OCI-LY1 (cell line): ENCODE measurements around the gene HEG1.

Source experiments
- H2AFZ ChIP-seq: fragments of 200-600 bp; sonication (generic), shearing (Covaris generic); 2 replicates; pipeline ENCODE4 v1.6.0; 2014; ENCODE audit warnings: antibody characterized with exemption, mild to moderate bottlenecking, low read length
- H3F3A ChIP-seq: fragments of 200-600 bp; sonication (generic), shearing (Covaris generic); 2 replicates; pipeline ENCODE4 v1.6.0; 2014; ENCODE audit warnings: mild to moderate bottlenecking, antibody characterized with exemption, low read length, moderate library complexity; ENCODE audit not compliant: insufficient read depth
- H3K27ac ChIP-seq: fragments of 200-600 bp; sonication (generic); 2 replicates; pipeline ENCODE4 v1.5.1; 2014; ENCODE audit warnings: low read length, mixed run types, mild to moderate bottlenecking, low read depth; ENCODE audit not compliant: poor library complexity, severe bottlenecking
- H3K27me3 ChIP-seq: fragments of 200-600 bp; sonication (generic); 2 replicates; pipeline ENCODE4 v1.6.0; 2014; ENCODE audit warnings: antibody characterized with exemption, mild to moderate bottlenecking, low read length, moderate library complexity; ENCODE audit not compliant: insufficient read depth
- H3K36me3 ChIP-seq: fragments of 200-600 bp; sonication (generic); 2 replicates; pipeline ENCODE4 v1.6.1; 2014; ENCODE audit warnings: mild to moderate bottlenecking, antibody characterized with exemption, low read length, moderate library complexity, mixed read lengths; ENCODE audit not compliant: insufficient read depth
- H3K4me1 ChIP-seq: fragments of 200-600 bp; sonication (generic); 2 replicates; pipeline ENCODE4 v1.5.1; 2014; ENCODE audit warnings: mild to moderate bottlenecking, low read length, moderate library complexity; ENCODE audit not compliant: insufficient read depth, severe bottlenecking
- H3K4me2 ChIP-seq: fragments of 200-600 bp; sonication (generic), shearing (Covaris generic); 2 replicates; pipeline ENCODE4 v1.6.1; 2014; ENCODE audit warnings: low read length
- H3K4me3 ChIP-seq: fragments of 200-600 bp; sonication (generic); 2 replicates; pipeline ENCODE4 v1.5.1; 2014; ENCODE audit warnings: low read length, low read depth, mild to moderate bottlenecking, mixed read lengths; ENCODE audit not compliant: poor library complexity, severe bottlenecking
- H3K79me2 ChIP-seq: fragments of 200-600 bp; shearing (Covaris generic); 2 replicates; pipeline ENCODE4 v1.6.1; 2016; ENCODE audit warnings: mixed run types, low read length, mixed read lengths; ENCODE audit not compliant: insufficient read depth
- H3K9ac ChIP-seq: fragments of 200-600 bp; sonication (generic), shearing (Covaris generic); 2 replicates; pipeline ENCODE4 v1.6.1; 2014; ENCODE audit warnings: mild to moderate bottlenecking, low read length, mixed read lengths
- H3K9me2 ChIP-seq: fragments of 200-600 bp; sonication (generic), shearing (Covaris generic); 2 replicates; pipeline ENCODE4 v1.6.1; 2014; ENCODE audit warnings: low read depth, mild to moderate bottlenecking, low read length, mixed read lengths
- H3K9me3 ChIP-seq: fragments of 200-600 bp; shearing (Covaris generic); 2 replicates; pipeline ENCODE4 v1.6.1; 2014; ENCODE audit warnings: low read length, mixed read lengths
- H4K20me1 ChIP-seq: fragments of 200-600 bp; sonication (generic), shearing (Covaris generic); 2 replicates; pipeline ENCODE4 v1.6.0; 2016; ENCODE audit warnings: mild to moderate bottlenecking, low read length; ENCODE audit not compliant: insufficient read depth
- EZH2 ChIP-seq: fragments of 200-600 bp; sonication (generic), shearing (Covaris generic); IDR thresholded peaks from 2 replicates; pipeline ENCODE4 v1.8.0; 2017; ENCODE audit warnings: borderline replicate concordance, mixed run types, mild to moderate bottlenecking, antibody characterized with exemption, low read length, moderate library complexity, mixed read lengths
- TF ChIP-seq, protein P1 (sequence below): fragments of 200-600 bp; sonication (generic), shearing (Covaris generic); IDR thresholded peaks from 2 replicates; pipeline ENCODE4 v1.5.1; 2017; ENCODE audit warnings: mild to moderate bottlenecking, antibody characterized with exemption, low read length, moderate library complexity, mixed read lengths

HEG1 gene

DNA sequence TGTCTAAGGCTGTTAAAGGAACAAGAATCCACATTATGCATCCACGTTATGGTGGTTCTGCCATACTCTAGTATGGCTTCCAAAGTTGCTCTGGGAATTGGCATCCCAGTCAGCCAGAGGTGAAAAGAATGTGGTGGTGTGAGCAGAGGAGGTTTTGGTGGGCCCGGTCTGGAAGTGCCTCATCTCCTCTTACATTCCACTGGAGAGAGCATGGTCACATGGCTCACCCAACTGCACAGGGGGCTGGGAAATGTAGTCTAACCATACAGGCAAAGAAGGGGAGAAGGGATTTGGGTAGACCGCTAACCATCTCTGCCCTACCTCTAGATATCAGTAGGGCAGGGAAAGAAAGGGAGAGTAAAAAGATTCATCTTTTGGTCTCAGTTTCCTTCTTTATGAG, 3.2 kb upstream of the HEG1 start:
- Histone ChIP-seq H3F3A (no peaks in the 10 kb centered on the region), H3K27ac (no peak overlapping the region), H3K9me3 (no peaks in the 10 kb centered on the region), H3K27me3 (no peaks in the 10 kb centered on the region; the same call in 1 of the 2 replicates), H3K9ac (no peak overlapping the region), H4K20me1 (no peaks in the 10 kb centered on the region), H3K9me2 (no peaks in the 10 kb centered on the region), H3K79me2 (no peaks in the 10 kb centered on the region), H2AFZ (no peak overlapping the region), H3K36me3 (no peaks in the 10 kb centered on the region), H3K4me2 (no peak overlapping the region), H3K4me3 (no peak overlapping the region), H3K4me1 (peaks cover 16% of the 10 kb centered on the region)
- TF ChIP-seq EZH2: no peak
- TF ChIP-seq, protein P1, sequence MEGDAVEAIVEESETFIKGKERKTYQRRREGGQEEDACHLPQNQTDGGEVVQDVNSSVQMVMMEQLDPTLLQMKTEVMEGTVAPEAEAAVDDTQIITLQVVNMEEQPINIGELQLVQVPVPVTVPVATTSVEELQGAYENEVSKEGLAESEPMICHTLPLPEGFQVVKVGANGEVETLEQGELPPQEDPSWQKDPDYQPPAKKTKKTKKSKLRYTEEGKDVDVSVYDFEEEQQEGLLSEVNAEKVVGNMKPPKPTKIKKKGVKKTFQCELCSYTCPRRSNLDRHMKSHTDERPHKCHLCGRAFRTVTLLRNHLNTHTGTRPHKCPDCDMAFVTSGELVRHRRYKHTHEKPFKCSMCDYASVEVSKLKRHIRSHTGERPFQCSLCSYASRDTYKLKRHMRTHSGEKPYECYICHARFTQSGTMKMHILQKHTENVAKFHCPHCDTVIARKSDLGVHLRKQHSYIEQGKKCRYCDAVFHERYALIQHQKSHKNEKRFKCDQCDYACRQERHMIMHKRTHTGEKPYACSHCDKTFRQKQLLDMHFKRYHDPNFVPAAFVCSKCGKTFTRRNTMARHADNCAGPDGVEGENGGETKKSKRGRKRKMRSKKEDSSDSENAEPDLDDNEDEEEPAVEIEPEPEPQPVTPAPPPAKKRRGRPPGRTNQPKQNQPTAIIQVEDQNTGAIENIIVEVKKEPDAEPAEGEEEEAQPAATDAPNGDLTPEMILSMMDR: no peak

DNA sequence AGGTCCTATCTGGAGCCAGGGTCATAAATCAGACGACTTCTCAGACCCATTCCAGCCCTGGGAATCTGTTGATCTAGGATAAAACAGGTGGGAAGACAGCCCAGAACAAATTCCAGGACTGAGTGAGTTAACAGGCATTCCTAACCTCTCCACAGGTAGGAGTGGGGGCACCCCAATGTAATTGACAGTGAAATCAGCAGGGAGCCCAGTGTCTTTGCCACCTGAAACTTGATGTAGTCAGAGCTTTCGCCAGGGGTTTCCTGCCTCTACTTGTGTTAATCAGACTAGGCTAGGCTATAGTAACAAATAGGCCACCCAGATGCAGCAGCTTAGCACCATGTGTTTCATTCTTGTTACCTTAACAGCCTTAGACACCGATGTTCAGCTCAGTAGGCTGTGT, 2.7 kb upstream of the HEG1 start:
- Histone ChIP-seq H3F3A (no peaks in the 10 kb centered on the region), H3K9me3 (no peaks in the 10 kb centered on the region), H3K27ac (no peak overlapping the region), H3K79me2 (no peaks in the 10 kb centered on the region), H3K36me3 (no peaks in the 10 kb centered on the region), H3K4me1 (peaks cover 16% of the 10 kb centered on the region), H4K20me1 (no peaks in the 10 kb centered on the region), H2AFZ (no peak overlapping the region), H3K27me3 (no peaks in the 10 kb centered on the region; the same call in 1 of the 2 replicates), H3K4me3 (no peak overlapping the region), H3K9me2 (no peaks in the 10 kb centered on the region), H3K4me2 (no peak overlapping the region), H3K9ac (no peak overlapping the region)
- TF ChIP-seq, protein P1: no peak
- no peak for TF ChIP-seq EZH2

DNA sequence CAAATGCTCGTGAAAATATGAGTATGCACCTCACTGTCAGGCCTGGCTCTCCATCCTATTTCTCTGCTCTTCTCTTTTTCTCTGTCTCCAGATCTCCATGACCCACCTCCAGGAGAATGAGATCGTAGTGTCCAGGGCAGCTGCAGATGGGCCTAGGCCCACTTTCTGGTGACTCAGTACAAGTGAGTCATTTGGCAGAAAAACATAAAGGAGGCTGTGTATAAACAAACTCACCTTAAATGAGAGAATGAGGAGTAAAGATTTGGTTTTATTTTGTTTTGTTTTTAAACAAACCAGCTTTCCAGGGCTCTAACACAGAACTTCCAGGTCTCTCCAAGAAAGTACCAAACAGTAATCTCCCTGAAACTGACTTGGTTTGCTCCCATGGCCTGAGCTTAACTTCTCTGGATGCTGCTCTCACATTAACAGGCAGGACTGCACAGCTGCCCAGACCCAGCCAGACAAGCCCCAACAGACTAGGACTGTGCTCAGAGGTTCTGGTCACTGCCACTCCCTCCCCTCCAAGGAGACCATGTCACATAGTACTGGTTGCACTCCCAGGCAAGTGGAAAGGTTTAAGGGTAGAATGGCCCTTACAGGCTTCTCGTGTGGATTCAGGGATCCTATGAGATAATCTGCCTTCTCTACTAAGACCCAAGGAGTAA, 1.5 kb upstream of the HEG1 start:
- H3K79me2 ChIP-seq: no peaks in the 10 kb centered on the region
- no peaks in the 10 kb centered on the region; the same call in 1 of the 2 replicates for H3K27me3 ChIP-seq
- no peaks in the 10 kb centered on the region for H3K9me3 ChIP-seq
- H3K4me1 ChIP-seq: peaks cover 16% of the 10 kb centered on the region
- no peaks in the 10 kb centered on the region for H3K9me2 ChIP-seq
- H3K9ac ChIP-seq: no peak overlapping the region
- H3K4me2 ChIP-seq: no peak overlapping the region
- H3K27ac ChIP-seq: no peak overlapping the region
- H3K36me3 ChIP-seq: no peaks in the 10 kb centered on the region
- no peak overlapping the region for H3K4me3 ChIP-seq
- no peaks in the 10 kb centered on the region for H3F3A ChIP-seq
- no peak overlapping the region for H2AFZ ChIP-seq
- TF ChIP-seq, protein P1: no peak
- no peak for TF ChIP-seq EZH2
- no peaks in the 10 kb centered on the region for H4K20me1 ChIP-seq
